ENCODE data around the gene CSNK1D.

The CSNK1D gene

GRCh38 chr17:82309656-82310570 lies 36.4 kb upstream of the CSNK1D start:
- DNase-seq, result no peak

- no peak for DNase-seq
These were observed 32.3 kb upstream of the CSNK1D start for GRCh38 chr17:82305727-82306300.

DNA sequence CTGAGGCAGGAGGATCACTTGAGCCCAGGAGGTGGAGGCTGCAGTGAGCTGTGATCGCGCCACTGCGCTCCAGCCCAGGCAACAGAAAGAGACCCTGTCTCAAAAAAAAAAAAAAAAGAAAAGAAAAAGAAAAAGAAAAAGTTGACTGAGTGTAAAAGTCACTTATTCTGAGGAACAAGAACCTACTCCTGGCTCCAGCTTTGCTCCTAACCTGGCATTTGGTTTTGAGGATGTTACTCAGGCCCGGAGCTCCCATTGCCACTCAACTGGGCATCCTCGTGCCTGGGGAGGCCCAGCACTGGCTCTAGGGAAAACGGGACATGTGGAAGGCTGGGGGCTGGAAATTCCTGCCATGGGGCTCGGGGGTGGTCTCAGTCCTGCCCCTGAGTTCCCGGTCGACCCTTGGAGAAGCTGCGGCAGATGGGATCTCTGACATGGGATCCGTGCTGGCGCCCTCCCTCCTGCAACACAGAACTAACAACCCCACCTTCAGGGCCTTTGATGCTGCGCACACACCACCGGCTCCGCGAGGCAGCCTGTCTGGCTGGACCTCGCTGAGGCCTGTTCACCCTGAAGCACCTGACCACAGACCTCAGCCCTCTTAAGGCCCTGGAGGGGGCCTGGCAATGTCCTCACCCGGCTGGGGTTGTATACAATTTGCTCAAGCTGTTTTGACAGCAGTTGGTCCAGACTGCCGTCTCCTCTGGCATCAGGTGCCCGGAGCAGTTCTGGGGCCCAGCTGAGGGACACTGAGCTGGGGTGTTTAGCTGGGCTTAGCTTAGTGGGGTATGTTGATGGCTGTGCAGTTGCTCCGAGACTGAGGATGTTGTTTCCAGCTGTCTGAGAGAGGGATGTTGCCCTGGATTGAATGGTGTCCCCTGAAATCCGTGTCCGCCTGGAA lies 31.6 kb upstream of the CSNK1D start:
- DNase-seq, result no peak

- DNase-seq, result no peak
These were observed 30.7 kb upstream of the CSNK1D start for GRCh38 chr17:82303944-82304808.

GRCh38 chr17:82302991-82303943 lies 29.8 kb upstream of the CSNK1D start:
- DNase-seq, result peak; percentile 22 to 55 (median 38)

DNA sequence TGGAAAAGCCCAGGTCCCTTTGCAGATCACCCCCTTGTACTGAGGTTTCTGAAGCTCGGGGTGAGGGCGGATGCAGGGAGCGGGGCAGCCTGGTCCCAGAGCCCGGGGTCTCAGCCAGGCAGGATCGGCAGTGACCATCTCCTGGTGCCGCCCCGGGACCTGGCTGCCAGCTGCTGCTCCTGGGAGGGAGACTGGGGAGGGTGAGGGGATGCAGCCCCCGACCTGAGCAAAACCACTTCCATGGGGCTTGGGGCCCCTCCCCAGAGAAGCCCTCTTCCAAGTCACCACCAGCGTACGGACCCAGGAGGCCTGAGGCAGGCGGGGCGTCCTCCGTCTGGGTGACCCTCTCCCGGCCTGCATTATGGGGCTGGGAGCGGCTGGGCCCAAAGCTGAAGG lies 29.1 kb upstream of the CSNK1D start:
- peak in 2 of 6 experiments; percentile 41 to 68 for DNase-seq

DNA sequence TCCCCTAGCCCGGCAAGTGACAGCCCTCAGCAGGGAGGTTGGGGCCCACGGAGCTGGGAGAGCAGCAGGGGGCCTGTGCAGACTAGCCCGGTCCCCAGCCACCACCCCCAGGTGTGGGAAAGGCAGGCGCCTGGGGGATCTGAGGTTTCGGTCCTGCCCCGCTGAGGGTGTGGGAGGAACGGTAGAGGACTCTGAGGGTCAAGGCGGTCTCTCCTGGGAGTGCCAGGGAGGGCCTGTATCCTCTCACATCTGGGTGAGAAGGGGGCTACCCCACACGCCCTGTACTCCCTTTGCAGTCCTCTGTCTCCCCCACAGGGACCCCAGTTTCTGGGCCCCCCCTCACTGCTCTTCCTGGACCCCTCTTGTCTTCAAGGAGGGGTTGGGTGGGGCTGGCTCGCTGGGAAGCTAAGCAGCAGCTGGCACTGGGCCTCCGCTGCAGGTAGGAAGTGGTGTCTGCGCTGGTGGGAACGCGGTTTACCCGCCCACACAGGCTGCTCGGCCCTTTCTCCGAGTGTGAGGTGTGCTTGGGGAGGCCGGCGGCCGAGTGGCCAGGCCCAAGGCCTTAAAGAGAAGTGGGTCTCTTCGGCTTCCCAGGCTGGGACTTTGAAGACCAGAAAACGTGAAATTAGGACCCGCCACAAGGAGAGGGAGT lies 28.5 kb upstream of the CSNK1D start:
- peak; percentile 23 to 68 (median 48) for DNase-seq

DNA sequence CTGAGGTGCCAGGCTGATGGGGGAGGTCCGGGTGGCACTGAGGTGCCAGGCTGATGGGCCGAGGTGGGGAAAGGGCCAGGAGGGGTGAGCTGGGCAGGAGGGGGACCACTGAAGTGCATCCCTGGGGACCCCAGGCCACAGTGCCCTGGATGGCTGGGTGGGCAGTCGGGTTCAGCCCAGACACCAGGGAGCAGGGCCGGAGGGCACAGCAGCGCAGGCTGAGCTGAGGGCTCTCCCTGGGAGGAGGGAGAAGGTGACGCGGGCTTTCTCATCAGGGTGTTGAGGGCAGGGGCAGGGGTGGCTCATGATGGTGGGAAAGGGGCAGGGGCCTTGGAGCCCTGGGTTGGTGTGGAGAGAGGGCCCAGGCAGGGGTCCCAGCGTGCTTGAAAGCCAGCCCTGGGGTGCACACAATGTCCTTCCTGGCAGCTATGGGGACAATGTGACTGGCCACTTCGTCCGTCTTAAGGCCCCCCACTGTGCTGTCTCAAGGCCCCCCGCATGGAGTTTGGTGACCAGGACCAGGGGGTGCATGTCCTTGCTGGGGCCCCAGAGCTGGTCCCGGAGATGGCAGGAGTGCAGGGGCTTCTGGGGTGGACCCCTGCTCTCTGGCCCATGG lies 27.9 kb upstream of the CSNK1D start:
- DNase-seq, result no peak

DNA sequence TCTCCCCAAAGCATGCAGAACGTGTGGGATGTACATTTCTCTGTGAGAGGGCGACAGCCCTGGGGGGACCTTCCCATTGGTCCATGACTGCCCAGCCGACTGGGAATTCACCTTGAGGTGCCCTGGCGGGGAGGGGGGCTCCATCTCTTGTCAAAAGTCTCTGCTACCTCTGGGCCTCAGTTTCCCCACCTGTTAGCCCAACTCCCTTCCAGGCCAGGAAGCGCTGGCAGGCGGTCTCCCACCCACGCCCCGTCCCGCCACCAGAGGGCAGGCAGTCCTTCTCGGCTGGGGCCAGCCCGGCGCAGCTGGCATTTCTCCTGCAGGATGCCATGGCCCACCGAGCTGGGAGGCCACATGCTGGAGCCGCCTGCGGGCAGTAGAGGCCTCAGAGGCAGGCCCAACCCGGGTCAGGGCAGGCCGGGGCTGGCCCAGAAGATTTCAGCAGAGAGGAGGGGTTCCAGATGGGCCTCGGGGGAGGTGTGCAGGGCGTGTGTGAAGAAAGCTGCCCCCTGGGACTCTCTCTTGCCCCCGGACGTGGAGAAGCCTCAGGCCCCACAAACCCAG lies 27.3 kb upstream of the CSNK1D start:
- DNase-seq, result peak; percentile 23 to 62 (median 56)

DNA sequence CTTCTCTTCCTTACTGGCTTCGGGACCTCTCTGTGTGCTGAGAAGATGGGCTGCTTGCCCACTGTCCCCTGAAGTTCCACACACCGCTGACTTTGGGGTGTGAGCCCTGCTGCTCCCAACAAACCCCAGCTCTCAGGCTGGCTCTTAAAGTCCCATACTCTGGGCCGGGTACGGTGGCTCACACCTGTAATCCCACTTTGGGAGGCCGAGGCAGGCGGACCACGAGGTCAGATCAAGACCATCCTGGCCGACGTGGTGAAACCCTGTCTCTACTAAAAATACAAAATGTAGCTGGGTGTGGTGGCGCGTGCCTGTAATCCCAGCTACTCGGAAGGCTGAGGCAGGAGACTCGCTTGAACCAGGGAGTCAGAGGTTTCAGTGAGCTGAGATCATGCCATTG lies 26.7 kb upstream of the CSNK1D start:
- no peak for DNase-seq

DNA sequence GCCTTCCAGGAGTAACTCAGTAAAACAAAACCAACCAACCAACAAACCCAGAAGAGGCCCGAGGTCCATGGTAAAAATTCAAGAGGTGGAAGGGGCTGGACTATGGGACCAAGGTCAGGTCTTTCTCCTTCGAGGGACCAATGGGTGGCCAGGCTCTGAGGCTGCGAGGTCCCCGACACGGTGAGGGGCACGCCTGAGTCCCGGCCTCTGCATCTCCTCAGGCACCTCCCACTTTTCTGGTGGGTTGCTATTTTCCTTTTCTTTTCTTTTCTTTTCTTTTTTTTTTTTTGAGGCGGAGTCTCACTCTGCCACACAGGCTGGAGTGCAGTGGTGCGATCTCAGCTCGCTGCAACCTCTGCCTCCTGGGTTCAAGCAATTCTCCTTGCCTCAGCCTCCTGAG lies 26.0 kb upstream of the CSNK1D start:
- DNase-seq, result peak; percentile 19 to 64 (median 48)

GRCh38 chr17:82298538-82299421 lies 25.3 kb upstream of the CSNK1D start:
- DNase-seq, result peak in 3 of 6 experiments; percentile 44 to 61 (median 57)

- DNase-seq, result peak; percentile 84 to 96 (median 93)
These were observed 24.4 kb upstream of the CSNK1D start for GRCh38 chr17:82297714-82298537.

DNA sequence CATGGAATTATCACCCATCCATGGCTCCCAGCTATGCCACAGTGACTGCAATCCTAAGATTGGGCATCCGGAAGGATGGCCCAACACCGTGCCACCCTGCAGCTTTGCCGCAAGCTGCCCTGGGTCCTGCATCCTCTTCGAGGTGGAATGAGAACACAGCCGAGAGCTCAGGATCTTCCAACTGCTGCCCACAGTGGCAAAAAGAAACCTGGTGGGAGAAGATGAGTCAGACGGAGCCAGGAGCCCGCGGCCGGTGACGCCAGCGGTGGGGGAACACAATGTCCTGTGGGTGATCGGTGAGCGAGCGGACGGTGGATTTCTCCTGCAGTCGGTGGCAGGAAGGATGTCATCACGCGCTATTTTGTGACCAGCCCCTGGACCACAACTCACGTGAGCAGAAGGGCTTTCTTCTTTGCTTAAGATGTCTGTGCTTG lies 23.8 kb upstream of the CSNK1D start:
- peak; percentile 55 to 77 (median 66) for DNase-seq

DNA sequence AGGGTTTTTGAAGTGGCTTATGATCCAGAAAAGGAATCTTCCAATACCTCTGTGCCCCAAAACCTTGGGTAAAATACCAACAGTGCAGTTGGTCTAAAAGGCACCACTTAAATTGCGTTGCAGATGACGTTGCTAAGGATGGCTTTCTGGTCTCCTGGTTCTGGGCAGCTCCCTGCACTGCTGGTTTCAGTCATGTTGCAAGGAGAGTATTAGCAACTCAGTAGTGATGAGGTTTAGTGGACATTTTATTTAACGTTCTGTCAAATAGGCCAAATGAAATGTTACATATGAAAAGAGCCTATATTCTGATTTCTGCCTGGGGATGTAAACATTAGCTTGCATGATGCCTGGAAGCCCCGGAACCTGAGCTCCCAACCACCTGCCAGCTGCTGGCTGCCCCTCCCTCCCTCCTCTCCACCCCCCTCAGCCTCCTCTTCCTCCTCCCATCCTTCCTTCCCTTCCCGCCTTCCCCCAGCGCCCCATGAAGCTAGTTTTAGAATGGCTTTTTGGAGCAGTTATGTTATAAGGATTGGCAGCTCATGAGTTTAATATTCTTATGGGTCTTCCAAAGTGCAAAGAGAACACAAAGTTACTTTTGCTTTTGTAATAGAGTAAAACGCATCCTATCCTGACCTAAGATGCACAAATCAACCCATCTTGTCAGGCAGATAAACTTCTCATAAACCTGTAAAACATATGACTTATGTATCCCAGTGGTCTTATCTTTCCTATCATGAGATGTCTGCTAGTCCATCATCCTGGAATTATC lies 23.2 kb upstream of the CSNK1D start:
- DNase-seq, result peak in 2 of 6 experiments; percentile 22 to 54

DNA sequence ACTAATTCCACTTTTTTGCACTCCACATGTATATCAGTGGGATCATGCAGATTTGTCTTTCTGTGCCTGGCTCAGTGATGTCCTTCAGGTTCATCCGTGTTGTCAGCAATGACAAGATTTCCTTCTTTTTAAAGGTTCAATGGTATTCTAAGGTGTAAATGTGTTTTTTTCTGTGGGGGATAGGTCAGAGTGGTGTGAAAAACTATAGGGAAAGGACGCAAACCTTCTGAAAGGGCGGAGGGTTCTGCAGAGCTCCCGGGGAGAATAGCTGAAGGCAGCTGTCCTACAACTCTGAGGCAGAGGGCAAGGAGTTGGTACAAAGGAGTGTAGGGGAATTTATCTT lies 21.9 kb upstream of the CSNK1D start:
- DNase-seq, result no peak

Data from stimulated activated naive CD4-positive, alpha-beta T cell (primary cell).